A549 (cell line): Measurements from ENCODE around the gene UQCRH. TPM values are rescaled to one million over a fixed set of nuclear protein-coding genes. Genes with fewer than 3 reads are reported as not detected.
A peak's percentile ranks its signal among the peaks of the same experiment; 100 is the strongest.

ENCODE experiments used
- BCL3 ChIP-seq: fragments of >200 bp; sonication (Bioruptor Twin); formaldehyde crosslinking; IDR thresholded peaks from 3 replicates; pipeline ENCODE4 v1.6.1; 2016
- CBX8 ChIP-seq: fragments of 200-600 bp; sonication (generic); IDR thresholded peaks from 2 replicates; pipeline ENCODE4 v1.6.1; 2016
- CEBPB ChIP-seq, 2 experiments: fragments of >200 bp in 1 of 2; sonication (Bioruptor Twin) in 1 of 2; formaldehyde crosslinking in 1 of 2; IDR thresholded peaks; 2 replicates each; pipeline ENCODE4 v1.6.1; 2012 to 2016
- CHD4 ChIP-seq: fragments of 200-600 bp; sonication (generic); IDR thresholded peaks from 2 replicates; pipeline ENCODE4 v1.6.1; 2016; ENCODE audit warnings: antibody characterized with exemption, mild to moderate bottlenecking, borderline replicate concordance
- E2F6 ChIP-seq: IDR thresholded peaks from 2 replicates; pipeline ENCODE4 v1.6.1; 2012; ENCODE audit warnings: low read depth, borderline replicate concordance
- EHMT2 ChIP-seq: fragments of 200-600 bp; sonication (generic); IDR thresholded peaks from 2 replicates; pipeline ENCODE4 v1.6.1; 2016; ENCODE audit warnings: antibody characterized with exemption, low read depth, mild to moderate bottlenecking, moderate library complexity
- EP300 ChIP-seq, 2 experiments: fragments of >200 bp; sonication (Bioruptor Twin); formaldehyde crosslinking; IDR thresholded peaks; 2 replicates in 1 of 2; 3 replicates in 1 of 2; pipeline ENCODE4 v1.6.1; 2016 to 2017
- ESRRA ChIP-seq: fragments of 150-350 bp; IDR thresholded peaks from 2 replicates; pipeline ENCODE4 v1.6.1; 2014; ENCODE audit warnings: mild to moderate bottlenecking, low read length, borderline replicate concordance
- FOSL2 ChIP-seq, 2 experiments: fragments of 450-650 bp in 1 of 2; fragments of >200 bp in 1 of 2; sonication (Bioruptor Twin) in 1 of 2; formaldehyde crosslinking; IDR thresholded peaks; 2 replicates each; pipeline versions ENCODE4 v1.5.0 to v1.6.1; 2016 to 2020; ENCODE audit warnings: mild to moderate bottlenecking in 1 of 2, moderate library complexity in 1 of 2
- GATA3 ChIP-seq: IDR thresholded peaks from 2 replicates; pipeline ENCODE4 v1.6.1; 2012; ENCODE audit warnings: borderline replicate concordance
- HDAC2 ChIP-seq: fragments of 200-600 bp; sonication (generic); IDR thresholded peaks from 2 replicates; pipeline ENCODE4 v1.6.1; 2016
- HES2 ChIP-seq: fragments of >200 bp; sonication (Bioruptor Twin); formaldehyde crosslinking; IDR thresholded peaks from 2 replicates; pipeline ENCODE4 v1.6.1; 2016
- HEYL ChIP-seq: fragments of 250-450 bp; sonication (Bioruptor Pico); IDR thresholded peaks from 2 replicates; pipeline ENCODE4 v1.8.0; 2021; ENCODE audit warnings: mild to moderate bottlenecking, moderate library complexity
- HMGXB4 ChIP-seq: fragments of 250-450 bp; sonication (Bioruptor Pico); IDR thresholded peaks from 2 replicates; pipeline ENCODE4 v1.5.0; 2021; ENCODE audit warnings: mild to moderate bottlenecking, moderate library complexity, borderline replicate concordance
- JUNB ChIP-seq: fragments of >200 bp; sonication (Bioruptor Twin); formaldehyde crosslinking; IDR thresholded peaks from 2 replicates; pipeline ENCODE4 v1.6.1; 2016
- KDM5A ChIP-seq: fragments of 200-600 bp; sonication (generic); IDR thresholded peaks from 2 replicates; pipeline ENCODE4 v1.6.1; 2016; ENCODE audit warnings: antibody characterized with exemption, mild to moderate bottlenecking
- MAX ChIP-seq: IDR thresholded peaks from 2 replicates; pipeline ENCODE4 v1.6.1; 2012
- NR3C1 ChIP-seq: fragments of >200 bp; sonication (Bioruptor Twin); formaldehyde crosslinking; IDR thresholded peaks from 3 replicates; pipeline ENCODE4 v1.6.1; 2017
- PBX3 ChIP-seq: IDR thresholded peaks from 2 replicates; pipeline ENCODE4 v1.6.1; 2012
- PHF8 ChIP-seq: fragments of 200-600 bp; sonication (generic); IDR thresholded peaks from 2 replicates; pipeline ENCODE4 v1.6.1; 2016; ENCODE audit warnings: low read depth, mild to moderate bottlenecking, antibody characterized with exemption, moderate library complexity, borderline replicate concordance
- POLR2AphosphoS2 ChIP-seq: conservative IDR thresholded peaks from 2 replicates; pipeline ENCODE4 v1.6.1; 2012; ENCODE audit warnings: low read length, improper control_type of control experiment, inconsistent platforms
- RARB ChIP-seq: fragments of 250-450 bp; sonication (Bioruptor Pico); IDR thresholded peaks from 2 replicates; pipeline ENCODE4 v1.8.0; 2021; ENCODE audit warnings: mild to moderate bottlenecking, moderate library complexity
- SMC3 ChIP-seq: fragments of >200 bp; sonication (Bioruptor Twin); formaldehyde crosslinking; IDR thresholded peaks from 3 replicates; pipeline ENCODE4 v1.6.1; 2018; ENCODE audit warnings: inconsistent platforms
- SREBF2 ChIP-seq: fragments of 450-650 bp; IDR thresholded peaks from 2 replicates; pipeline ENCODE4 v1.6.1; 2014; ENCODE audit warnings: mild to moderate bottlenecking, moderate library complexity
- TP53 ChIP-seq: fragments of 250-450 bp; sonication (Bioruptor Pico); IDR thresholded peaks from 2 replicates; pipeline ENCODE4 v1.5.0; 2021; ENCODE audit warnings: mild to moderate bottlenecking, moderate library complexity
- ZC3H11A ChIP-seq: fragments of 450-650 bp; IDR thresholded peaks from 2 replicates; pipeline ENCODE4 v1.6.1; 2014; ENCODE audit warnings: antibody characterized with exemption, mild to moderate bottlenecking
- polyA plus RNA-seq, 4 experiments: library from polyadenylated mRNA; depleted of rRNA in 3 of 4; stranded (reverse); fragments of >200 nt; fragmentation: RNase III in 1 of 4; extraction: RNeasy Plus Mini Kit Qiagen cat#74134 plus additional on column Dnase treatment in 1 of 4; gene quantifications; 2 replicates in 3 of 4; 3 replicates in 1 of 4; pipeline ENCODE4 v1.2.3, GENCODE V29; 2011 to 2017

The UQCRH gene
- polyA plus RNA-seq, 2 of the 4 experiments (the other 2 are of a cell fraction), result 762 to 793 TPM

GRCh38 chr1:46303038-46303871, at the start of gene UQCRH, which contains the start of gene LRRC41 (continued):
- TF ChIP-seq E2F6, result no peak
- no peak for TF ChIP-seq EHMT2
- TF ChIP-seq ESRRA, result no peak
- TF ChIP-seq RARB (CRISPR knock-in tag), result no peak
- TF ChIP-seq NR3C1, result no peak
- TF ChIP-seq ZC3H11A, result no peak
- peak; percentile 88 for TF ChIP-seq MAX
- no peak for TF ChIP-seq JUNB
- no peak for TF ChIP-seq POLR2AphosphoS2
- TF ChIP-seq HMGXB4 (CRISPR knock-in tag), result no peak
- TF ChIP-seq CHD4, result no peak
- no peak for TF ChIP-seq CBX8
- TF ChIP-seq GATA3, result peak; percentile 72; the same call in 1 of the 2 replicates
- peak; percentile 88 for TF ChIP-seq PHF8
- TF ChIP-seq BCL3, result peak; percentile 38; the same call in 1 of the 3 replicates
- no peak for TF ChIP-seq HDAC2
- TF ChIP-seq CEBPB (IDR thresholded peaks at IDR 0.05), result no peak
- no peak for TF ChIP-seq PBX3
- no peak; the same call in 1 of the 2 replicates for TF ChIP-seq KDM5A
- TF ChIP-seq TP53, result no peak
- TF ChIP-seq SREBF2, result no peak
- TF ChIP-seq FOSL2 (IDR thresholded peaks at IDR 0.05), result no peak
- TF ChIP-seq FOSL2 (CRISPR knock-in tag; IDR thresholded peaks at IDR 0.05), result peak; percentile 44
- TF ChIP-seq HES2, result no peak
- no peak for TF ChIP-seq EP300 (IDR thresholded peaks at IDR 0.05)
- TF ChIP-seq SMC3, result no peak
- TF ChIP-seq HEYL, result no peak
- TF ChIP-seq, all 56 proteins: peak for 10
